SK-N-SH treated with all-trans-retinoic acid at 6 μM for 48 hours (cell line): ENCODE results near the gene CENPF.

ENCODE experiments used
- ATAC-seq: fragments of 200-7000 bp; cut with Tn5 transposase; 3 replicates; pipeline ENCODE4 v1.9.1; 2020; ENCODE audit warnings: mild to moderate bottlenecking, moderate library complexity
- ARNTL ChIP-seq: fragments of 450-650 bp; formaldehyde crosslinking; IDR thresholded peaks from 2 replicates; pipeline ENCODE4 v1.5.0; 2020; ENCODE audit warnings: low read depth, mild to moderate bottlenecking, moderate library complexity, borderline replicate concordance
- BACH2 ChIP-seq: fragments of 250-450 bp; sonication (Bioruptor Pico); IDR thresholded peaks from 2 replicates; pipeline ENCODE4 v1.9.0; 2021; ENCODE audit warnings: mild to moderate bottlenecking, borderline replicate concordance
- CSDC2 ChIP-seq: fragments of 250-450 bp; sonication (Bioruptor Pico); IDR thresholded peaks from 2 replicates; pipeline ENCODE4 v1.5.0; 2020; ENCODE audit warnings: mild to moderate bottlenecking, moderate library complexity
- ESRRG ChIP-seq: fragments of 250-450 bp; sonication (Bioruptor Pico); IDR thresholded peaks from 2 replicates; pipeline ENCODE4 v1.6.1; 2021; ENCODE audit warnings: mild to moderate bottlenecking
- GLIS3 ChIP-seq: fragments of 250-450 bp; sonication (Bioruptor Pico); IDR thresholded peaks from 2 replicates; pipeline ENCODE4 v1.5.0; 2020; ENCODE audit warnings: mild to moderate bottlenecking, moderate library complexity
- ISL1 ChIP-seq: fragments of 250-450 bp; sonication (Bioruptor Pico); IDR thresholded peaks from 2 replicates; pipeline ENCODE4 v2.1.2; 2022; ENCODE audit warnings: mild to moderate bottlenecking, moderate library complexity
- OSR1 ChIP-seq: fragments of 250-450 bp; sonication (Bioruptor Pico); IDR thresholded peaks from 2 replicates; pipeline ENCODE4 v1.8.0; 2022; ENCODE audit warnings: moderate library complexity, mild to moderate bottlenecking, inconsistent platforms
- PPARA ChIP-seq: fragments of 250-450 bp; sonication (Bioruptor Pico); IDR thresholded peaks from 2 replicates; pipeline ENCODE4 v1.5.0; 2020; ENCODE audit warnings: mild to moderate bottlenecking, borderline replicate concordance
- SNAI2 ChIP-seq: fragments of 250-450 bp; sonication (Bioruptor Pico); IDR thresholded peaks from 2 replicates; pipeline ENCODE4 v1.5.0; 2020; ENCODE audit warnings: mild to moderate bottlenecking, moderate library complexity
- TCF4 ChIP-seq: fragments of 250-450 bp; sonication (Bioruptor Pico); IDR thresholded peaks from 2 replicates; pipeline ENCODE4 v1.8.0; 2021; ENCODE audit warnings: mild to moderate bottlenecking, moderate library complexity, borderline replicate concordance
- TOX ChIP-seq: fragments of 250-450 bp; sonication (Bioruptor Pico); IDR thresholded peaks from 2 replicates; pipeline ENCODE4 v1.8.0; 2021; ENCODE audit warnings: mild to moderate bottlenecking, moderate library complexity, borderline replicate concordance
- ZC3H10 ChIP-seq: fragments of 250-450 bp; sonication (Bioruptor Pico); IDR thresholded peaks from 2 replicates; pipeline ENCODE4 v1.5.1; 2021; ENCODE audit warnings: mild to moderate bottlenecking, moderate library complexity
- ZFP3 ChIP-seq: fragments of 250-450 bp; sonication (Bioruptor Pico); IDR thresholded peaks from 2 replicates; pipeline ENCODE4 v1.5.0; 2020; ENCODE audit warnings: mild to moderate bottlenecking, moderate library complexity
- ZFP30 ChIP-seq: fragments of 450-650 bp; formaldehyde crosslinking; IDR thresholded peaks from 2 replicates; pipeline ENCODE4 v1.5.0; 2022; ENCODE audit warnings: mild to moderate bottlenecking, moderate library complexity
- ZNF565 ChIP-seq: fragments of 450-650 bp; formaldehyde crosslinking; conservative IDR thresholded peaks from 2 replicates; pipeline ENCODE4 v1.5.0; 2020; ENCODE audit warnings: low read depth, mild to moderate bottlenecking, moderate library complexity
- ZNF70 ChIP-seq: fragments of 450-650 bp; formaldehyde crosslinking; IDR thresholded peaks from 2 replicates; pipeline ENCODE4 v1.5.0; 2020; ENCODE audit warnings: mild to moderate bottlenecking, moderate library complexity
- ZNF8 ChIP-seq: fragments of 450-650 bp; formaldehyde crosslinking; IDR thresholded peaks from 2 replicates; pipeline ENCODE4 v1.5.0; 2020; ENCODE audit warnings: mild to moderate bottlenecking, moderate library complexity
- TF ChIP-seq, protein P1 (sequence below): fragments of 250-450 bp; sonication (Bioruptor Pico); IDR thresholded peaks from 2 replicates; pipeline ENCODE4 v1.8.0; 2021; ENCODE audit warnings: low read depth, mild to moderate bottlenecking, moderate library complexity, borderline replicate concordance
- TF ChIP-seq, protein P2 (sequence below): fragments of 250-450 bp; sonication (Bioruptor Pico); IDR thresholded peaks from 2 replicates; pipeline ENCODE4 v1.8.0; 2020; ENCODE audit warnings: mild to moderate bottlenecking, moderate library complexity, borderline replicate concordance
- TF ChIP-seq, protein P3 (sequence below): fragments of 250-450 bp; sonication (Bioruptor Pico); IDR thresholded peaks from 2 replicates; pipeline ENCODE4 v1.5.0; 2020; ENCODE audit warnings: mild to moderate bottlenecking, moderate library complexity
- TF ChIP-seq, protein P4 (sequence below): fragments of 250-450 bp; sonication (Bioruptor Pico); IDR thresholded peaks from 2 replicates; pipeline ENCODE4 v1.5.1; 2020; ENCODE audit warnings: low read depth, mild to moderate bottlenecking, moderate library complexity

CENPF gene

GRCh38 chr1:214708321-214708955 is 105.4 kb downstream of the CENPF start:
- TF ChIP-seq, protein P1, sequence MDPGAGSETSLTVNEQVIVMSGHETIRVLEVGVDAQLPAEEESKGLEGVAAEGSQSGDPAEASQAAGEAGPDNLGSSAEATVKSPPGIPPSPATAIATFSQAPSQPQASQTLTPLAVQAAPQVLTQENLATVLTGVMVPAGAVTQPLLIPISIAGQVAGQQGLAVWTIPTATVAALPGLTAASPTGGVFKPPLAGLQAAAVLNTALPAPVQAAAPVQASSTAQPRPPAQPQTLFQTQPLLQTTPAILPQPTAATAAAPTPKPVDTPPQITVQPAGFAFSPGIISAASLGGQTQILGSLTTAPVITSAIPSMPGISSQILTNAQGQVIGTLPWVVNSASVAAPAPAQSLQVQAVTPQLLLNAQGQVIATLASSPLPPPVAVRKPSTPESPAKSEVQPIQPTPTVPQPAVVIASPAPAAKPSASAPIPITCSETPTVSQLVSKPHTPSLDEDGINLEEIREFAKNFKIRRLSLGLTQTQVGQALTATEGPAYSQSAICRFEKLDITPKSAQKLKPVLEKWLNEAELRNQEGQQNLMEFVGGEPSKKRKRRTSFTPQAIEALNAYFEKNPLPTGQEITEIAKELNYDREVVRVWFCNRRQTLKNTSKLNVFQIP (CRISPR knock-in tag), result no peak
- no peak for TF ChIP-seq ESRRG (CRISPR knock-in tag)
- TF ChIP-seq ZNF70, result no peak
- no peak for TF ChIP-seq TCF4 (CRISPR knock-in tag)
- no peak for TF ChIP-seq BACH2 (CRISPR knock-in tag)
- no peak for TF ChIP-seq ZC3H10 (CRISPR knock-in tag)
- TF ChIP-seq, protein P2, sequence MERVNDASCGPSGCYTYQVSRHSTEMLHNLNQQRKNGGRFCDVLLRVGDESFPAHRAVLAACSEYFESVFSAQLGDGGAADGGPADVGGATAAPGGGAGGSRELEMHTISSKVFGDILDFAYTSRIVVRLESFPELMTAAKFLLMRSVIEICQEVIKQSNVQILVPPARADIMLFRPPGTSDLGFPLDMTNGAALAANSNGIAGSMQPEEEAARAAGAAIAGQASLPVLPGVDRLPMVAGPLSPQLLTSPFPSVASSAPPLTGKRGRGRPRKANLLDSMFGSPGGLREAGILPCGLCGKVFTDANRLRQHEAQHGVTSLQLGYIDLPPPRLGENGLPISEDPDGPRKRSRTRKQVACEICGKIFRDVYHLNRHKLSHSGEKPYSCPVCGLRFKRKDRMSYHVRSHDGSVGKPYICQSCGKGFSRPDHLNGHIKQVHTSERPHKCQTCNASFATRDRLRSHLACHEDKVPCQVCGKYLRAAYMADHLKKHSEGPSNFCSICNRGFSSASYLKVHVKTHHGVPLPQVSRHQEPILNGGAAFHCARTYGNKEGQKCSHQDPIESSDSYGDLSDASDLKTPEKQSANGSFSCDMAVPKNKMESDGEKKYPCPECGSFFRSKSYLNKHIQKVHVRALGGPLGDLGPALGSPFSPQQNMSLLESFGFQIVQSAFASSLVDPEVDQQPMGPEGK (CRISPR knock-in tag), result no peak
- TF ChIP-seq ZNF565 (CRISPR knock-in tag), result no peak
- no peak for TF ChIP-seq PPARA (CRISPR knock-in tag)
- TF ChIP-seq ZFP30 (CRISPR knock-in tag), result no peak
- peak; percentile 48; the same call in 2 of the 3 replicates for ATAC-seq

DNA sequence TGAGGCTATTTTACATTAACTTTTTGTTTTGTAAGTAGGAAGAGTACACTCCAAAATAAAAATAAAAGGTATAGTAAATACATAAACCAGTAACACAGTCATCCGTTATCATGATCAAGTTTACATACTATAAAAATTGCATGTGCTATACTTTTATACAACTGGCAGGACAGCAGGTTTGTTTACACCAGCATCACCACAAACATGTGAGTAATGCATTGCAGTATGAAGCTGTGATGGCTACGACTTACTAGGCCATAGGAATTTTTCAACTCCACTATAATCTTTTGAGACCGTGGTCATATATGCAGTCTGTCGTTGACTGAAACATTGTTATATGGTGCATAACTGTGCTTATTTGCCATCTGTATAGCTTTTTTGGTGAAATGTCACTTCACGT is 106.2 kb downstream of the CENPF start:
- TF ChIP-seq ZNF70 (no peak), TOX (CRISPR knock-in tag) (no peak), SNAI2 (CRISPR knock-in tag) (no peak), OSR1 (CRISPR knock-in tag) (no peak), TCF4 (CRISPR knock-in tag) (no peak), ISL1 (CRISPR knock-in tag) (no peak), PPARA (CRISPR knock-in tag) (no peak), GLIS3 (CRISPR knock-in tag) (no peak)
- TF ChIP-seq, protein P1 (CRISPR knock-in tag), result no peak
- ATAC-seq, result no peak

GRCh38 chr1:214712737-214713136 is 109.7 kb downstream of the CENPF start:
- no peak for TF ChIP-seq SNAI2 (CRISPR knock-in tag)
- no peak for TF ChIP-seq ZFP3 (CRISPR knock-in tag)
- TF ChIP-seq TCF4 (CRISPR knock-in tag), result no peak
- TF ChIP-seq ZFP30 (CRISPR knock-in tag), result no peak
- TF ChIP-seq ESRRG (CRISPR knock-in tag), result no peak
- TF ChIP-seq, protein P3, sequence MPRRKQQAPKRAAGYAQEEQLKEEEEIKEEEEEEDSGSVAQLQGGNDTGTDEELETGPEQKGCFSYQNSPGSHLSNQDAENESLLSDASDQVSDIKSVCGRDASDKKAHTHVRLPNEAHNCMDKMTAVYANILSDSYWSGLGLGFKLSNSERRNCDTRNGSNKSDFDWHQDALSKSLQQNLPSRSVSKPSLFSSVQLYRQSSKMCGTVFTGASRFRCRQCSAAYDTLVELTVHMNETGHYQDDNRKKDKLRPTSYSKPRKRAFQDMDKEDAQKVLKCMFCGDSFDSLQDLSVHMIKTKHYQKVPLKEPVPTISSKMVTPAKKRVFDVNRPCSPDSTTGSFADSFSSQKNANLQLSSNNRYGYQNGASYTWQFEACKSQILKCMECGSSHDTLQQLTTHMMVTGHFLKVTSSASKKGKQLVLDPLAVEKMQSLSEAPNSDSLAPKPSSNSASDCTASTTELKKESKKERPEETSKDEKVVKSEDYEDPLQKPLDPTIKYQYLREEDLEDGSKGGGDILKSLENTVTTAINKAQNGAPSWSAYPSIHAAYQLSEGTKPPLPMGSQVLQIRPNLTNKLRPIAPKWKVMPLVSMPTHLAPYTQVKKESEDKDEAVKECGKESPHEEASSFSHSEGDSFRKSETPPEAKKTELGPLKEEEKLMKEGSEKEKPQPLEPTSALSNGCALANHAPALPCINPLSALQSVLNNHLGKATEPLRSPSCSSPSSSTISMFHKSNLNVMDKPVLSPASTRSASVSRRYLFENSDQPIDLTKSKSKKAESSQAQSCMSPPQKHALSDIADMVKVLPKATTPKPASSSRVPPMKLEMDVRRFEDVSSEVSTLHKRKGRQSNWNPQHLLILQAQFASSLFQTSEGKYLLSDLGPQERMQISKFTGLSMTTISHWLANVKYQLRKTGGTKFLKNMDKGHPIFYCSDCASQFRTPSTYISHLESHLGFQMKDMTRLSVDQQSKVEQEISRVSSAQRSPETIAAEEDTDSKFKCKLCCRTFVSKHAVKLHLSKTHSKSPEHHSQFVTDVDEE (CRISPR knock-in tag), result no peak
- TF ChIP-seq, protein P2 (CRISPR knock-in tag), result no peak
- no peak for TF ChIP-seq ZC3H10 (CRISPR knock-in tag)
- no peak for TF ChIP-seq CSDC2
- TF ChIP-seq, protein P1 (CRISPR knock-in tag), result no peak
- TF ChIP-seq, protein P4, sequence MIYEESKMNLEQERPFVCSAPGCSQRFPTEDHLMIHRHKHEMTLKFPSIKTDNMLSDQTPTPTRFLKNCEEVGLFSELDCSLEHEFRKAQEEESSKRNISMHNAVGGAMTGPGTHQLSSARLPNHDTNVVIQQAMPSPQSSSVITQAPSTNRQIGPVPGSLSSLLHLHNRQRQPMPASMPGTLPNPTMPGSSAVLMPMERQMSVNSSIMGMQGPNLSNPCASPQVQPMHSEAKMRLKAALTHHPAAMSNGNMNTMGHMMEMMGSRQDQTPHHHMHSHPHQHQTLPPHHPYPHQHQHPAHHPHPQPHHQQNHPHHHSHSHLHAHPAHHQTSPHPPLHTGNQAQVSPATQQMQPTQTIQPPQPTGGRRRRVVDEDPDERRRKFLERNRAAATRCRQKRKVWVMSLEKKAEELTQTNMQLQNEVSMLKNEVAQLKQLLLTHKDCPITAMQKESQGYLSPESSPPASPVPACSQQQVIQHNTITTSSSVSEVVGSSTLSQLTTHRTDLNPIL (CRISPR knock-in tag), result no peak
- no peak for TF ChIP-seq OSR1 (CRISPR knock-in tag)
- no peak for TF ChIP-seq ZNF8 (CRISPR knock-in tag)
- no peak for TF ChIP-seq ISL1 (CRISPR knock-in tag)
- no peak for TF ChIP-seq BACH2 (CRISPR knock-in tag)
- no peak for TF ChIP-seq ZNF565 (CRISPR knock-in tag)
- no peak for TF ChIP-seq ARNTL (CRISPR knock-in tag)
- ATAC-seq, result no peak
